GDM1 (cell line): ENCODE data around the gene PCSK5.
"Not testable (repeated sequence)": the region's sequence is repeated elsewhere in the genome, so short reads cannot be mapped to it uniquely, and the experiment has no call there.

Experiments
- DNase-seq: peaks from one replicate; lab custom pipeline; 2025; lab: John Stamatoyannopoulos, UW

The PCSK5 gene

DNA sequence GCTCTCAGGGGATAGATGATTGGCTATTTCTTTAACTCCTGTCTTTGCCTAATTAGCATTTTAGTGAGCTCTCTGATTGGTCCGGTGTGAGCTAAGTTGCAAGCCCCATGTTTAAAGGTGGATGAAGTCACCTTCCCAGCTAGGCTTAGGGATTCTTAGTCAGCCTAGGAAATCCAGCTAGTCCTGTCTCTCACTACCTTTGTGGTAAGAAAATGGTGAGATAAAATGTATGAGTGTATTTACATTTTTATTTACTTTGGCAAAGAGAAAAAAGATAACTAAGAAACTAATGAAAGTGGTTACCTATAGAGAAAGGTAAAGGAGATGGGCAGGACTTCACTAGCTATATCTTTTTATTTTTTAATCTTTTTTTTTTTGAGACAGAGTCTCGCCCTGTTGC lies 357.0 kb downstream of the PCSK5 start:
- no peak for DNase-seq

DNA sequence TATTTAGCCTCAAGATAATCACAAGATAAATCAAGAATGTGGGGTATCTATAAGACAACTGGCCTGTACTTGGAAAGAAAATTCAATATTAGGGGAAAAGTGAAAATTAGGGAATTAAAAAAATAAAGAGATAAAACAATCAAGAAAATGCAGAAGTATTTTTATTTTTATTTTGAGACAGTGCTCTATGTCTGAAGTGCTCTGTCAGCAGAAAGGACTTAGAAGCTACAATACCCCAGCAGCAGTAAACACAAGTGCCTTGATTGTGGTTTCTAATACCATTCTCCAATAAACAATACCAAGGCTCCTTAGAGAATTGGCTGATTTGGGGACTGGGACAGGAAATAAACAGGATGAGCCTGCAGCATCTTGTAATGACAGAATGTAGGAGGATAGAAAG lies 358.8 kb downstream of the PCSK5 start:
- no peak for DNase-seq

DNA sequence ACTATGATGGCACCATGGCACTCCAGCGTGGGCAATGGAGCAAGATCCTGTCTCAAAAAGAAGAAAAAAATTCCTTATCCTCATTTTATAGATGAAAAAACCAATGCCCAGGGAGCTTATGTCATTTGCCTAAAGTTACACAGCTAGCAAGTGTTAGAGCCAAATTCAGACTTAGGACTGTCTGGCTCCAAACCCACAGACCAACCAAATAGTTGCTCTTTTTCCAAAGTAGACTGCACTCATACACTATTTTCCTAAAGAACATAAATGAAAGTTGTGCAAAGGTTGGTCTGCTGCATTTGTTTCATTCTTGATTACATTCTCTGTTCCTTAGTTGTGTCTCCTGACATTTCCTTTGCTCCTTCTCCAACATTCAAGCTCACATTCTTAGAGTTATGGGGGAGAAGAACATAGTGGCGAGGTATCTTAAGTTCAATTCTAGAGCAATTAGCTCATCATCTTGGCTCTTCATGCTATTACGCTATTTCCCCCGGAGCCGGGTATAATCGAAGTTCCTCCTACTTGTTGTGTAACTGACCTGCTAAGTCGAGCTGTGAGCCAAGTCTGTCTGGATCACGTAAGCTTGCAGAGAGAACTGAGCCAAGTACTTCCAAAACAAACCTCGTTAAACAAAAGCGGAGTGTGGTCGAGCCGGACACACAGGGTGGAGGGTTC lies 365.4 kb downstream of the PCSK5 start:
- DNase-seq, result no peak

DNA sequence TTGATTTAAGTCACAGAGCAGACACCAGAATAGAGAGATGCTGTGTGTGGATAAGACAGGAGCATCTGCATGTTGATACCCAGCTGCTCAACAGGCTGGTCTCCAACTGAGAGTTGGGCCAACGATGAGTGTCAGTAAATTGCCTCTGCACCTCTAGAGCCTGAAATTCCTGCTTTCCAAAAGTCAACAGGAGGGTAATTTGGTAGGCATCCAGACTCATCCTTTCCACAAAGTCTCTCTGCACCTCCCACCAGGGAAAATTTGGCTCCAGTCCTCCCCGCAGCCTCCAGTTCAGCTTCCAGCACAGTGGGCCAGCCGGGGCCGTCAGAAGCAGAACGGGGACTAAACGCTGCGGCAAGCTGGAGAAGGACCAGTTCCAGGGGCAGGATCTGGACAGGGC lies 366.8 kb downstream of the PCSK5 start:
- no peak for DNase-seq

DNA sequence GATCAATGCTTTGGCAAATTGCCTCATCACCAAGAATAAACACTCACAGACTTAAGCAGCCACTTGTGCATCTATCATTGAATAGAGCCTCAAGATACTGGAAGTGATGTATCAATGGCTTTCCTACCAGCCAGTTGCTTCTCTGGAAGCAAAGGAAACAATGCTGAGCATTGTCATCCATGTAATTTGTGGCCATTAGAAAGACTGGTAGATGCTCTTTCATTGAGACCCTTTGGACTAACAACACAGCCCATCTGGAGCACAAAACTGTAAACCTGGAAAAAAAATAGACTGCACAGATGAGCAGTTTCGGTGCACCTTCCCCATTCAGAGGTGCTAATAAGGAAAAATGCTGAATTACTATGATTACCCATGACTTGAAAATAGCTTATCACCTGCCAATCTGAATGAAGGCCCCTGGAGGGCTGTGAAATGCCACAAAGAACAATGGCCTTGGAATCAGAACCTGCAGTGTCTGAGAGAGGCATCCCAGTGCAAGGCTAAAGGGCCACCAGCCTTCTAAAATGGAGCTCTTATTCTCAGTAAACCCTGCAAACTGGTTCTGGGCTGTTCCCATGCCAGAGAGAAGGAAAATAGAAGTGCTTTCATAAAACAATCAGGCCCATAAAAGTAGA lies 376.3 kb downstream of the PCSK5 start:
- no peak for DNase-seq

DNA sequence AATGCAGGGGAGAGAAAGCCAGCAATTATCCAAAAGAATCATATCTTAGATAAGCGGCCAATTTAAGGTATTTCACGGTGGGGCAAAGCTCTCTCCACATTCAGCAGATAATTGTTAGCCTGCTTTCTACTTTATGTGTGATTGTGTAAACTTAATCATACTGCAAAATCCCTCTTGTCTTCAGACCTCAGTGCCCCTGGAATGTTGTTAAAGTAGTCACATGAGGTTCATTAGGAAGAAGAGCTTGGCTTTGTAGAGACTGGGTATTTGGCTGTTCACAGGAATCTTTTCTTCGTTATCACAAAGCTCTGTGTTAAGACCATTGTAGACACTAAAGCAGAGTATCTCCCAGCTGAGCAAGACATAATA lies 376.8 kb downstream of the PCSK5 start:
- DNase-seq, result no peak

DNA sequence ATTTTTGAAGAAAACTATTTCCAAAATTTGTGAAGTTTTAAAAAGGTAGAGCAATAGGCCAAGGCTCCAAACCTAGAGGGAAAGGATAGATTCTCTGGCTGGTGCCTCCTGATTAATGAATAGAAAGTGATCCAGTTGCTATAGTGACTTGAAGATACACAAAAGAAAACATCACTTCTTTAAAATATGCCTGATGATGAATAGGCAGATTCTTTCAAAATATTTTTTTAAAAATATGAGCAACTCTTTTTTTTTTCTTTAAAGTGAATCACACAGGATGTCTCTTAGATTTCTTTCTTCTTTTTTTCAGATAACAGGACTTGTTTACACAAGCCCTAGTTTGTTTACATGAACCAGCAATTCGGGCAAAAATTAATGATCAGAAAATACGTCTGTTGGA lies 379.3 kb downstream of the PCSK5 start:
- no peak for DNase-seq

DNA sequence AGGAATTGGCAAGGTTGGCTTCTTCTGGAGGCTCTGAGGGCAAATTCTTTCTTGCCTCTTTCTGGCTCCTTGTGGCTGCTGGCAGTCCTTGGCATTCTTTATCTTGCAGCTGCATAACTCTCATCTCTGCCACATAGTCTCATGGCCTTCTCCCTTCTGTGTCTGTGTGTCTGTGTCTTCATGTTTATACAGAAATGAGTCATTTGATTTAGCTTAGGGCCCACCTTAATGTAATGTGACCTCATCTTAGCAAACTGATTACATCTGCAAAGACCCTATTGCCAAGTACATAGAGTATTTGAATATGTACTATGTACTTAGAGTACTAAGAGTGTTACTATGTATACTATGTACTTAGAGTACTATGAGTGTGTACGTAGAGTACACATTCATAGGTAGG lies 381.3 kb downstream of the PCSK5 start:
- DNase-seq, result no peak

DNA sequence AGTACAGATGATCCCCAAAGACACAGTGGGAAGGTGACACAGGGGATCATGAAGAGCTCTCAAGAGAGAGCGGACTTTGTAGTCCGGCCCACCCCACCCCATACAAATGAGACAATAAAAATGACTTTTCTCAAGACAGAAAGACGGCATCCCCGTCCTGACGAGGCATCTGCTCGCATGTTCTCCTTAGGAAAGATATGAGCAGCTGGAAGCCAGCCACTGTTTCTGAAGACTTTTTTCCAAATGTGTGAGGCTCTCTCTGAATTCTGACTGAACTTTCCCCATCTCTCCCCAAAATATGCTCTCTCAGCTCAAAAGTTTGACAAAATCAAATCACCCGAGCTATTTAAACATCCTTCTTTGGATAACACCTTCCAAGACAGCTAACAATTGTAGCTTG lies 398.6 kb downstream of the PCSK5 start:
- no peak for DNase-seq

DNA sequence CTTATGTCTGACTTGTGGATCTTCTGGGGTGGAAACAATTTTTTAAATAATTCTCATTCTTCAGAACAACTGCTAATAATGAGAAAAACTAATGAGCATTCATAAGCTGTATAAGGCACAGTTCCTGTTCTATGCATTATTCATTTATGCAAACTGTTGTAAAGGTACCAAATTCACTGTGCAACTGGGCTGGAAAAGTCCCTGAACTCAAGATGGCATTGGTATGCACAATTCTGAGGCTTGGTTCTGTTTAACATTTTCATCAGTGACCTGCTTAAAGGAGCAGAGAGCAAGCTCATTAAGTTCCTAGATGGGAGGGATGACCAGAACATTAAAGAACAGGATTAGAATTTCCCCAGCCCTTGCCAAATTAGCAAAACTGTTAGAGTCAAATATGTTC lies 399.2 kb downstream of the PCSK5 start:
- DNase-seq, result no peak

DNA sequence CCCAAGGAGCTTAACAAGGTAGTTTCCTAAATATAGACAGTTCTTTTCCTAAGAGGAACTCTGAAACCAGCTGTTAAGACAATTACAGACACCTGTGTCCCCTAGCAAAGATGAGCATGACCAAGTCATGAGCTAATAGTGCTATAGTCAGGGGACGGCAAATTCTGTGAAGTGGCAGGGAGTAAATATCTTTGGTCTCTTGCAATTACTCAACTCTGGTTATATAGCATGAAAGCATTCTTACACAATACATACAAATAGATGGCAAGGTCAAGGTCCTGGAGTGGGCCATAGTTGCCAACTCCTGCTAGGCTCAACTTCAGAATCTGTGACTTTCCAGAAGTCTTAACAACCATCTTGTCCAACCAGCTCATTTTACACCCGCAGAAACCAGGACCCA lies 400.1 kb downstream of the PCSK5 start:
- DNase-seq, result no peak

DNA sequence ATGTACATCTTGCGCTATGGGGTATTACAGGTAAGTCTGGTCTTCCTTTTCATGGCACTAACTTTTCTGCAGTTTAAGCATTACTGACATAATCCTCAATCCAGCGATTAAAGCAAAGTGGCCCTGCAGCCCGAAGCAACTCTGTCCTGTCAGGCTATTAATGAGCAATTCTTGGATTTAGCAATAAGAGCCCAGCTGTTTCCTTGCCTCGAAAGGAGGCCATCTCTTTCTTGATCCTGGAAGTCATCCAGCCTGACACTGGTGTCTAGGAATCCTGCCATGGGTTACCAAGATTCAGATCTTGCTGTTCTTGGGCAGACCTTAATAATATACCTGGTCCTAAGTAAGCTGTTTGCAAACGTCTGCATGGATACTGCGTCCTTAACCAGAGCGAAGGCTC lies 401.8 kb downstream of the PCSK5 start:
- DNase-seq, result no peak

DNA sequence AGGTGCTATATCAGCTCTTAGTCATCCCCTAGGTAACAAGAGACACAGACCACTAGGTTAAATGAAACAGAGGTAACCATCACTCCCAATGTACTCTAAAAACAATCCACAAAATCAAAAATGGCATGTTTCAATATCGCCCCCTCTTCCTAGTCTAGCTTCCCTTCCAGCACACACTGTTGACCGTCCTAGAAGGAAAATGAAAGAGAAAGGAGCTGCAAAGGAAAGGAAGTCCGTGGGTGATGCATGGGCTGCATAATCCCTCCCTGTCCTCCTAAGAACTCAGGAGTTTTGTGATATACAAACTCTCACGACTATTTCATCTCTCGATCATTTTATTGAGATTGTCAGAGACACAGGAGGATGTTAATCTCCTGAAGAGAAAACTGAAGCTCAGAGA lies 402.2 kb downstream of the PCSK5 start:
- DNase-seq, result no peak

DNA sequence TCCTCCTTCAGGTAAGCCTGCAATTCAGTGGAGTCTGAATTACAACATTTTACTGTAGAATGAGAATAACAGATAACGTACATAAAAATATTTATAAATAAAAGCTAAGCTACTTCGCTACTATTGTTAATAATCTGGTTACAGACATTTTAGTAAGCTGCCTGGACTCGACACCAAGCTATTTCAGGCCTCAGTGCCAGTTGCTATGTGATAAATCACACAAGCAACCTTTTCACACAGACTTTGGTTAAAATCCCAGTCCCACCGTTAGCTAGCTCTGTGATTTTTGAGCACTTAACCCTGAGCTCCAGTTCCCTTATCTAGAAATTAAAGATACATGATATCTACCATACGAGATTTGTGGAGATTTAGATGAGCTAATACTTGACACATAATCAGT lies 403.8 kb downstream of the PCSK5 start:
- DNase-seq, result no peak

DNA sequence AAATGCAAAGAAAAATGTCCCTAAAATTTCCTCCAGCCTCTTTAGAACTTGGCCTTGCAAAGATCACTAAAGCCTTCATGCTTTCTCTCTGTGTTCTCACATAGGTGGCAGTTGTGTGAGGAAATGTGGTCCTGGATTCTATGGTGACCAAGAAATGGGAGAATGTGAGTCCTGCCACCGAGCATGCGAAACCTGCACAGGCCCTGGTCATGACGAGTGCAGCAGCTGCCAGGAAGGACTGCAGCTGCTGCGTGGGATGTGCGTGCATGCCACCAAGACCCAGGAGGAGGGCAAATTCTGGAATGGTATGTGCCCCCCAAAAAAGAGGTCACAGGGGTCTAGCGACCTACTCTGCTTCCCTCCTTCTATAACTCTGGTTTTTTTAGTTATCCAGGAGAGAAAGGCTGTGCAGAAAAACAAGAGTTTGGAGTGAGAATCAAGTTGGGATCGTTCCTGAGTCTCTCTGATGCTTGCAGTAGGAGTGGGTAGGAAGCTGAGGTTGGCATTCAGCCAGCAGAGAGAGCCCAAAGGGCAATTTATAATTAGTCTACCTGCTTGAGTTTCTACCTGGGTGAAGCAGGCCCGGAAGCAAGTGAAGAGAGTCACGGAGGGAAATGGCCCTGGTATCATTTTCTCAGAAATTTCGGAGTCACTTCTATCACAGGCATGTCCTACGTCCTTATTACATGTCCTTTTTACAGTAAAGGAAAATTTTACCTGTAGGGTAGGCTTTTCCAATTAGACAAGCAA lies 406.3 kb downstream of the PCSK5 start:
- no peak for DNase-seq

DNA sequence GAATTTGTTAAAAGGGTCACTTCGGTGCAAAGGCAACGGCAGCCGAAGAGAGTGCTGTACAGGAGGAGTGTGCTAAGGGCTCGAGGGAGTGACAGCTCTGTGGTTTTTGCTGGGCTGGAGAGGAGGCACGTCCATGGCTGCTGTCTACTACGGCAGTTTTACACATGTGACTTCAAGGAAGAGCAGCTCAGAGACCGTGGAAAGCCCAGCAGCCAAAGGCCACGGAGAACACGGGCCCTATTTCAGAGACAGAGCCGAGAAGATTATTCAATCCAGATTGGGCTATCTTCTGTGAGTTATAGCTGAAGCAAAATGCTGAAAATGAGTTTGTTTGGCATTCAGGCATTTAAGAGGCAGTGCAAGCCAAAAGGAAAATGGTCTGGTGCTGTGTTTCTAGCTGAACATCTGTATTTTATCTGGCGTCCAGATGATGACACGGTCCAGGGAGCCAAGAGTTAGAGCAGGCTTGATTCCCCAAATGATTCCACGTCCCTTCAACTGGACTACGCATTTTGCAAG lies 407.3 kb downstream of the PCSK5 start:
- DNase-seq, result no peak

DNA sequence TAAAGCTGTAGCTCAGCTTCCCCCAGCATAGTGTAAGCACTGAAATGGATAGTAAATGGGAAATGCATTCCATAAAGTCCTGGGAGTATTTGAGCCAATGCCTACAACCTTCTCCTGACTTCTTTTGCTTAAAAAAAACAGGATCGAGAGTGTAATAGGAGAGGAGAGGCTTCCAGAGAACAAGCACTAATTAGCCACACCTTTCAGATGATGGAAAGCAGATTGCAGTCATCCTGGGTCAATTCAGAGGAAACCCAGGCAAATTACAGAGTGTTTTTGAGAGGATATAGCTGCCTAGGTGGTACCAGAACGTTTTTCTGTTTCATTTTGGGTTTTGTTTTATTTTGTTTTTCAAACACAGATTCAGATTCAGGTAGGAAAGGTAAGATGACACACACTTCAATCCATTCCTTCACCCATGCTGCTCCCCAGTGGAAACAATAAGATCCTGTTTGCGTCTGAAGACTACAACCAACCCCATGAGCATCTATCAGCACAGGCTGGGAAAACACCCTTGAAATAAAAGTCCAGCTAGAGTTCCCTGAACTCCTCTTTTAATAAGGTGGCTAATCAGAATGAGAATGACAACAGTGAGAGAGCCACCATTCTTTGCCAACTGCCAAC lies 408.2 kb downstream of the PCSK5 start:
- no peak for DNase-seq

DNA sequence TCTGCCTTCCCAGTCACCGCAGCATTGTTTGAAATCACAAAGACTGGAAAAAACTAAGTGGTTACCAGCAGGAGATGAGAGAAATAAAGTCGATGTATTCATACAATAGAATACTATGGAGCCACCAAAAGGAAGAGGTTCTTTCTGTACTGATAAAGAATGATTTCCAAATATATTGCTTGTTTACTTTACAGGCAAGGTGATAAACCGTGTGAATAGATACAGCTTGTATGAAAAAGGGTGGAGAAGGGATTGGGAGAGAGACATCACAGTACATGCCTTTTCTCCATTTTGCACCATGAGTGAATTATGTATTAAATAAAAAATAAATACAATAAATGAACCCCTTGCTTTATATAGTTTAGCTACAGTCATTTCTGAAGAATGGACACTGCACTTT lies 412.1 kb downstream of the PCSK5 start:
- no peak for DNase-seq

DNA sequence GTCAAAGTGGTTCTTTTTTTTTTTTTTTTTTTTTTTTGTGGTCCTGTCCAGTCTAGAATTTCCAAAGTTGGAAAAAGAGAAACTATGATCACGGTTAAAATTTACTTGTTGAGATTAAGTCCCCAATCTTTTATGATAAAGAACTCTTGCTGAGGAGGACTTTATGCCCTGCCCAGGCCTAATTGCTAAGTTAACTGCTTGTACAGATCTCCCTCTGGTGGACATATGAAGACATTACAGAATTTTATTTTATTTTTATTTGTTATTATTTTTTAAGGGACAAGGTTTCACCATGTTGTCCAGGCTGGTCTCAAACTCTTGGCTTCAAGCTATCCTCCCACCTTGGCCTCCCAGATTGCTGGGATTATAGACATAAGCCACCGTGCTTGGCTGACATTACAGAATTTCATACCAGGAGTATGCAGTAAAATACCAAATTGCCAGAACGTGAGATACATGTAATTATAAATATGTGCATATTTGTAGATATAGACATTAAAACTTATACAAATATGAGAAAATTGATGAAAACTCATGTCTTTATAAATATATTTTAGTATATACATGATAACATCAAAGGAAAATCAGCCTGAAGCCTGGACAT lies 412.6 kb downstream of the PCSK5 start:
- no peak for DNase-seq

DNA sequence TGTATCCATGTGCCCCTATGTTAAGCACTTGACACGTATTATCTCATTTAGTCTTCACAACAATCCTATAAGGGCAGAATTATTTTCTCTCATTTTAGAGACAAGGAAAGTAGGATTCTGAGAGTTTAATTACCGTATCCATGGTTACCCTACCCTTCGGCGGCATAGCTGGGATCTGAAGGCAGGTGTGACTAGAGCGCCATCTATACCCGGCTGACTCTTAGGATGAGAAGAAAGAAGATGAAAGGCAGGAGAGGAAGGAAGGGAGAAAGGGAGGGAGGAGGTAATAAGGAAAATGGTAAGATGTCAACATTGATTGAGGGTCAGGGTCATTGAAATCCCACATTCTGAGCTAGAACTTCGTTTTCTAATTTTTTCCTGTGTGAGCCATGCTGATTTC lies 416.6 kb downstream of the PCSK5 start:
- not testable (repeated sequence) for DNase-seq

DNA sequence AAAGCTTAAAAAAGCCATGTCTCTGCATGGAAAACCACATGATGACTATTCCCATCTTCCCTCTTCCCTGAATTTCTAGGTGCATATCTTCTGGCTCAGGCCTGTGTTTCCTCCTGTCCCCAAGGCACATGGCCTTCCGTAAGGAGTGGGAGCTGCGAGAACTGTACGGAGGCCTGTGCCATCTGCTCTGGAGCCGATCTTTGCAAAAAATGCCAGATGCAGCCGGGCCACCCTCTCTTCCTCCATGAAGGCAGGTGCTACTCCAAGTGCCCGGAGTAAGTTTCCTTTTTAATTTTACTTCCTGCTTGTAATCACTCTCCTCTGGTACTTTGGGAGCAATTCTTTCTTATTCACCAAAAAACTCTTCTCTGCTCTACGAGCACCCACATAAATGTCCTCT lies 420.1 kb downstream of the PCSK5 start:
- no peak for DNase-seq

DNA sequence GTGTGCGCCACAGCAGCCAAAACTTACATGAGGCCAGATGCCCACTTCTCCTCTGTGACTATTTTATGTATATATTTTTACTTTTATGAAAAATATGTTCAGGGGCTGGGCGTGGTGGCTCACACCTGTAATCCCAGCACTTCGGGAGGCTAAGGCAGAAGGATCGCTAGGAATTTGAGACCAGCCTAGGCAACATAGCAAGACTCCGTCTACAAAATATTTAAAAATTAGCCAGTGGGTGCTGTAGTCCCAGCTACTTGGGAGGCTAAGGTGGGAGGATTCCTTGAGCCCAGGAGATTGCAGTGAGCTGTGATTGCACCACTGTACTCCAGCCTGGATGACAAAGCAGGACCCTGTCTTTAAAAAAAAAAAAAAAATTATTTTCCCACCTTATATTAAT lies 420.5 kb downstream of the PCSK5 start:
- DNase-seq, result no peak
